Nephron (organoid): ENCODE results near the gene UACA.

Source experiments
- H3K27ac Mint-ChIP-seq, 3 experiments: 2 replicates each; pipeline ENCODE4 v1.8.0; 2020; ENCODE audit warnings: mixed read lengths in 3 of 3, mild to moderate bottlenecking in 2 of 3, moderate library complexity in 1 of 3
- H3K27me3 Mint-ChIP-seq: 2 replicates; pipeline ENCODE4 v1.8.0; 2021; ENCODE audit warnings: low read depth, mild to moderate bottlenecking, moderate library complexity, mixed read lengths
- H3K36me3 Mint-ChIP-seq: 2 replicates; pipeline ENCODE4 v1.8.0; 2020; ENCODE audit warnings: low read depth, mixed read lengths
- H3K4me1 Mint-ChIP-seq: 2 replicates; pipeline ENCODE4 v1.8.0; 2020; ENCODE audit warnings: mixed read lengths
- H3K4me3 Mint-ChIP-seq, 3 experiments: 2 replicates each; pipeline ENCODE4 v1.8.0; 2020; ENCODE audit warnings: mild to moderate bottlenecking in 3 of 3, mixed read lengths in 3 of 3, moderate library complexity in 2 of 3
- H3K9me3 Mint-ChIP-seq: 2 replicates; pipeline ENCODE4 v1.8.0; 2020; ENCODE audit warnings: mixed read lengths
- CTCF ChIP-seq, 3 experiments: fragments of 200-600 bp; sonication (generic); IDR thresholded peaks; one replicate each; pipeline ENCODE4 v1.5.0; 2021; ENCODE audit warnings: antibody characterized with exemption in 3 of 3; ENCODE audit not compliant: unreplicated experiment in 3 of 3

UACA gene

GRCh38 chr15:70762469-70763119, 764 bp downstream of the UACA start:
- Mint-ChIP-seq H3K4me3 (peak overlapping the region; percentile 86 to 92 (median 89)), H3K9me3 (no peaks in the 10 kb centered on the region), H3K27me3 (no peaks in the 10 kb centered on the region), H3K4me1 (peaks cover 42% of the 10 kb centered on the region), H3K27ac (peak overlapping the region; percentile 70 to 94 (median 89)), H3K36me3 (no peaks in the 10 kb centered on the region)
- no peak for TF ChIP-seq CTCF (IDR thresholded peaks at IDR 0.05; ENCODE audit: unreplicated experiment in 3 of 3)

- H3K9me3 Mint-ChIP-seq, result no peaks in the 10 kb centered on the region
- no peak for TF ChIP-seq CTCF (IDR thresholded peaks at IDR 0.05; ENCODE audit: unreplicated experiment in 3 of 3)
- no peaks in the 10 kb centered on the region for H3K27me3 Mint-ChIP-seq
- peak overlapping the region; percentile 70 to 94 (median 76) for H3K27ac Mint-ChIP-seq
- peaks cover 41% of the 10 kb centered on the region for H3K4me1 Mint-ChIP-seq
- H3K36me3 Mint-ChIP-seq, result no peaks in the 10 kb centered on the region
- H3K4me3 Mint-ChIP-seq, result peak overlapping the region; percentile 86 to 92 (median 89)
These were observed 1.4 kb downstream of the UACA start for GRCh38 chr15:70761931-70762468.

- TF ChIP-seq CTCF (IDR thresholded peaks at IDR 0.05; ENCODE audit: unreplicated experiment in 3 of 3), result no peak
- no peaks in the 10 kb centered on the region for H3K36me3 Mint-ChIP-seq
- no peak overlapping the region for H3K27ac Mint-ChIP-seq
- H3K4me3 Mint-ChIP-seq, result peak overlapping the region; percentile 75 to 86 (median 82)
- peaks cover 36% of the 10 kb centered on the region for H3K4me1 Mint-ChIP-seq
- no peaks in the 10 kb centered on the region for H3K27me3 Mint-ChIP-seq
- H3K9me3 Mint-ChIP-seq, result no peaks in the 10 kb centered on the region
These were observed 2.3 kb downstream of the UACA start for GRCh38 chr15:70761046-70761445.

GRCh38 chr15:70758790-70759462, 4.4 kb downstream of the UACA start:
- Mint-ChIP-seq H3K36me3 (no peaks in the 10 kb centered on the region), H3K9me3 (no peaks in the 10 kb centered on the region), H3K27ac (peak overlapping the region in 1 of 3 experiments; percentile 13), H3K27me3 (no peaks in the 10 kb centered on the region), H3K4me1 (peaks cover 17% of the 10 kb centered on the region), H3K4me3 (no peak overlapping the region)
- TF ChIP-seq CTCF (IDR thresholded peaks at IDR 0.05; ENCODE audit: unreplicated experiment in 3 of 3), result no peak

GRCh38 chr15:70757627-70758026, 5.7 kb downstream of the UACA start:
- Mint-ChIP-seq H3K36me3 (no peaks in the 10 kb centered on the region), H3K9me3 (no peaks in the 10 kb centered on the region), H3K4me3 (no peak overlapping the region), H3K27ac (no peak overlapping the region), H3K27me3 (no peaks in the 10 kb centered on the region), H3K4me1 (peaks cover 23% of the 10 kb centered on the region)
- TF ChIP-seq CTCF (IDR thresholded peaks at IDR 0.05; ENCODE audit: unreplicated experiment in 3 of 3), result no peak
